OCI-LY7 (cell line): ENCODE data around the gene GRAMD1B. TPM values are rescaled to one million over a fixed set of nuclear protein-coding genes. Genes with fewer than 3 reads are reported as not detected.

Source experiments
- BruUV-seq: library from RNA; stranded (reverse); fragments of 400-500 nt; replicated peaks from 2 replicates; lab custom pipeline; 2021; lab: Mats Ljungman, UMichigan
- CTCF ChIA-PET: fragments of 300-600 bp; sonication (Branson Sonifier 250); formaldehyde crosslinking; loops from one replicate; lab custom pipeline; 2022; ENCODE audit warnings: antibody characterized with exemption; ENCODE audit not compliant: unreplicated experiment; lab: Charles Lee
- POLR2A ChIA-PET: fragments of 300-600 bp; sonication (Branson Sonifier 250); formaldehyde crosslinking; loops from one replicate; lab custom pipeline; 2022; ENCODE audit warnings: antibody characterized with exemption; lab: Charles Lee
- DNase-seq: peaks from one replicate; pipeline ENCODE4 v3.0.0-alpha.2; 2015; ENCODE audit warnings: low spot score
- H2AFZ ChIP-seq: fragments of 200-600 bp; sonication (generic), shearing (Covaris generic); 2 replicates; pipeline ENCODE4 v1.6.1; 2014; ENCODE audit warnings: mild to moderate bottlenecking, antibody characterized with exemption, low read length, moderate library complexity
- H3K27ac ChIP-seq: fragments of 200-600 bp; sonication (generic); 2 replicates; pipeline ENCODE4 v1.5.1; 2014; ENCODE audit warnings: mixed run types, low read depth, mild to moderate bottlenecking, moderate library complexity, low read length, inconsistent platforms; ENCODE audit not compliant: poor library complexity, severe bottlenecking
- H3K36me3 ChIP-seq: fragments of 200-600 bp; sonication (generic); 2 replicates; pipeline ENCODE4 v1.6.1; 2014; ENCODE audit warnings: mild to moderate bottlenecking, antibody characterized with exemption, low read length, moderate library complexity, mixed read lengths; ENCODE audit not compliant: insufficient read depth
- H3K4me1 ChIP-seq: fragments of 200-600 bp; sonication (generic); 2 replicates; pipeline ENCODE4 v1.5.1; 2014; ENCODE audit warnings: mild to moderate bottlenecking, low read length; ENCODE audit not compliant: insufficient read depth, poor library complexity, severe bottlenecking
- H3K4me2 ChIP-seq: fragments of 200-600 bp; sonication (generic); 2 replicates; pipeline ENCODE4 v1.6.1; 2014; ENCODE audit warnings: mild to moderate bottlenecking, low read length
- H3K4me3 ChIP-seq: fragments of 200-600 bp; sonication (generic); 2 replicates; pipeline ENCODE4 v1.5.1; 2014; ENCODE audit warnings: mild to moderate bottlenecking, low read depth, low read length; ENCODE audit not compliant: poor library complexity, severe bottlenecking
- H3K79me2 ChIP-seq: fragments of 200-600 bp; sonication (generic); 2 replicates; pipeline ENCODE4 v1.6.1; 2016; ENCODE audit warnings: low read depth, mild to moderate bottlenecking, low read length, moderate library complexity, mixed read lengths; ENCODE audit not compliant: insufficient read depth
- H3K9me2 ChIP-seq: fragments of 200-600 bp; sonication (generic); 2 replicates; pipeline ENCODE4 v1.6.1; 2016; ENCODE audit warnings: mild to moderate bottlenecking, low read length, mixed read lengths; ENCODE audit not compliant: insufficient read depth
- H3K9me3 ChIP-seq: fragments of 200-600 bp; sonication (generic); 2 replicates; pipeline ENCODE4 v1.6.1; 2014; ENCODE audit warnings: mild to moderate bottlenecking, mixed run types, low read length, mixed read lengths
- H4K20me1 ChIP-seq: fragments of 200-600 bp; sonication (generic); 2 replicates; pipeline ENCODE4 v1.6.1; 2014; ENCODE audit warnings: mild to moderate bottlenecking, antibody characterized with exemption, low read length, moderate library complexity, mixed read lengths; ENCODE audit not compliant: insufficient read depth
- EZH2phosphoT487 ChIP-seq: fragments of 200-600 bp; sonication (generic); IDR thresholded peaks from 2 replicates; pipeline ENCODE4 v1.6.1; 2018; ENCODE audit warnings: low read depth, borderline replicate concordance, mild to moderate bottlenecking, mixed run types, antibody characterized with exemption, low read length, moderate library complexity, mixed read lengths
- intact Hi-C: fragments of 100-400 bp; cut with micrococcal nuclease; formaldehyde crosslinking; loops from one replicate; pipeline ENCODE4 v1.10.0; 2022; ENCODE audit not compliant: unreplicated experiment
- total RNA-seq, 2 experiments: library from RNA; depleted of rRNA in 1 of 2; stranded (reverse); fragments of >200 nt in 1 of 2; shearing (Covaris generic) in 1 of 2; gene quantifications; 2 replicates each; pipeline ENCODE4 v1.2.3, GENCODE V29; 2014 to 2022
- TF ChIP-seq, protein P1 (sequence below): fragments of 200-600 bp; sonication (generic); conservative IDR thresholded peaks from 2 replicates; pipeline ENCODE4 v1.5.1; 2014; ENCODE audit warnings: mild to moderate bottlenecking, antibody characterized with exemption, low read length, moderate library complexity, mixed read lengths

GRAMD1B gene
- total RNA-seq, 2 experiments from 2014 or later, result 0.16 TPM; not detected in 1

DNA sequence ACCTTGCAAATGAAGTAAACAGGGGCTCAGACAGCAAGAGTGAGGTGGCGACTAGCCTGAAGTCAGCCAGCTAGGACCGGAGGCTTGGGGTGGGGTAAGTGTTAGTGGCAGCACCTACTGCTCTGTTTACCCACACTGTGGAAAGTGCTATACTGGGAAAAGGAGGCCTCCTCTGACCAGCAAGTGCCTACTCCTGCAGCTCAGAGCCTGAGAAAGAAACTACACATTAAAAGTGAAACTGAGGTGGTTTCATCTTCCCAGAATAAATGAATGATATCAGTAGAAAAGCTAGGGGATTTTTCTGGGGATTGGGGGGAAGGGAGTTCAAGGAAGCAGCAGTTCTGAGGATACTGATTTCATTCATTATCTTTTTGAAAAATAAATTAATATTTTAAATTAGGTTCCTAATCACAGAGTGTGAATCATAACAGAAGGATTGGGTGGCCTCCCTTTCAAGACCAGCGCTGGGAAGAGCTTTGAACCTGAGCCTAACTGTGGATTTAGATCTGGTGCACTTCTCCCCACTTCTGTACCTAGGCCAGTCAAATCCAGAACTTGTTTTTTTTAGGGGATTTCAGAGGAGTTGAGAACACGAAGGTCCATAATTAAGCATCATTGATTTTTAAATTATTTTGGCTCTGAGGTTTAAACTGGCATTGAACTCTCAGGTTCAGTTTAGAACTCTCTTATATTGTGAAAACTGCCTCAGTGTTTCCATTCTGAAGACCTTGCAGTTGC is 48.1 kb upstream of the GRAMD1B start:
- BruUV-seq, result no TSS peak
- Histone ChIP-seq H3K9me3 (no peaks in the 10 kb centered on the region), H3K9me2 (no peaks in the 10 kb centered on the region), H2AFZ (no peak overlapping the region), H3K4me3 (no peak overlapping the region), H3K27ac (no peak overlapping the region), H3K4me2 (no peak overlapping the region), H4K20me1 (no peaks in the 10 kb centered on the region), H3K36me3 (no peaks in the 10 kb centered on the region), H3K79me2 (no peaks in the 10 kb centered on the region), H3K4me1 (peaks cover 4% of the 10 kb centered on the region)
- intact Hi-C loops, result no loop called here
- DNase-seq, result no peak
- ChIA-PET POLR2A (no interaction called here), CTCF (no interaction called here)
- TF ChIP-seq, protein P1, sequence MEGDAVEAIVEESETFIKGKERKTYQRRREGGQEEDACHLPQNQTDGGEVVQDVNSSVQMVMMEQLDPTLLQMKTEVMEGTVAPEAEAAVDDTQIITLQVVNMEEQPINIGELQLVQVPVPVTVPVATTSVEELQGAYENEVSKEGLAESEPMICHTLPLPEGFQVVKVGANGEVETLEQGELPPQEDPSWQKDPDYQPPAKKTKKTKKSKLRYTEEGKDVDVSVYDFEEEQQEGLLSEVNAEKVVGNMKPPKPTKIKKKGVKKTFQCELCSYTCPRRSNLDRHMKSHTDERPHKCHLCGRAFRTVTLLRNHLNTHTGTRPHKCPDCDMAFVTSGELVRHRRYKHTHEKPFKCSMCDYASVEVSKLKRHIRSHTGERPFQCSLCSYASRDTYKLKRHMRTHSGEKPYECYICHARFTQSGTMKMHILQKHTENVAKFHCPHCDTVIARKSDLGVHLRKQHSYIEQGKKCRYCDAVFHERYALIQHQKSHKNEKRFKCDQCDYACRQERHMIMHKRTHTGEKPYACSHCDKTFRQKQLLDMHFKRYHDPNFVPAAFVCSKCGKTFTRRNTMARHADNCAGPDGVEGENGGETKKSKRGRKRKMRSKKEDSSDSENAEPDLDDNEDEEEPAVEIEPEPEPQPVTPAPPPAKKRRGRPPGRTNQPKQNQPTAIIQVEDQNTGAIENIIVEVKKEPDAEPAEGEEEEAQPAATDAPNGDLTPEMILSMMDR, result no peak
- TF ChIP-seq EZH2phosphoT487, result no peak

GRCh38 chr11:123382555-123383074 is 47.5 kb upstream of the GRAMD1B start:
- no peak for DNase-seq
- Histone ChIP-seq H4K20me1 (no peaks in the 10 kb centered on the region), H3K4me1 (peaks cover 8% of the 10 kb centered on the region), H3K36me3 (no peaks in the 10 kb centered on the region), H3K9me2 (no peaks in the 10 kb centered on the region), H3K4me3 (no peak overlapping the region), H2AFZ (no peak overlapping the region), H3K79me2 (no peaks in the 10 kb centered on the region), H3K4me2 (no peak overlapping the region), H3K27ac (no peak overlapping the region), H3K9me3 (no peaks in the 10 kb centered on the region)
- intact Hi-C loops, result loop anchor here (1.0 kb wide), 1 partner anchor 44 kb away; no protein-coding TSS in a partner anchor
- BruUV-seq, result no TSS peak
- ChIA-PET CTCF (no interaction called here), POLR2A (no interaction called here)
- no peak for TF ChIP-seq EZH2phosphoT487
- TF ChIP-seq, protein P1, result no peak

DNA sequence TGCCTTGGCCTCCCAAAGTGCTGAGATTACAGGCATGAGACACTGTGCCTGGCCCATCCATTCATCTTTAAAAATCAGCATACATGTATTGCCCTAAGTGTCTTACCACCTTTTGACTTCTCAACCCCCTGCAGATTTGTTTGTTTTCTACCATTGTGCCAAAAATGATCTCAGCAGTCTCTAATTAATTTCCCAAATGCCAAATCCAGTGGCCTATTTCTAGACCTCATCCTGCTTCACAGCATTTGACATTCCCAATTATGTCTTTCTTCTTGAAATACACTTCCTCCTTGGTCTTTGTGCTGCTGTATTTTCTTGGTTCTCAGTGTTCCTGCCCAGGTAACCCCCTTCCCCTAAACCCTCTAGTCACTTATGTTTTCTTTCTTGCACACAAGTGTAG is 46.0 kb upstream of the GRAMD1B start:
- Histone ChIP-seq H3K9me3 (no peaks in the 10 kb centered on the region), H4K20me1 (no peaks in the 10 kb centered on the region), H3K4me1 (peaks cover 8% of the 10 kb centered on the region), H2AFZ (no peak overlapping the region), H3K4me3 (no peak overlapping the region), H3K9me2 (no peaks in the 10 kb centered on the region), H3K79me2 (no peaks in the 10 kb centered on the region), H3K36me3 (no peaks in the 10 kb centered on the region), H3K27ac (no peak overlapping the region), H3K4me2 (no peak overlapping the region)
- CTCF ChIA-PET, result no interaction called here
- TF ChIP-seq, protein P1, result no peak
- TF ChIP-seq EZH2phosphoT487, result no peak
- DNase-seq, result no peak
- BruUV-seq, result no TSS peak
- intact Hi-C loops, result no loop called here
- POLR2A ChIA-PET, result no interaction called here
